ENCODE measurements around the gene POP4. TPM values are rescaled to one million over a fixed set of nuclear protein-coding genes. Genes with fewer than 3 reads are reported as not detected.

The POP4 gene
- polyA plus RNA-seq, 3 donors = 73.3 to 75.3 (median 73.9) TPM

- DNase-seq (ENCODE audit: low read depth in 3 of 3, low spot score in 2 of 3) = no peak
Observed at GRCh38 chr19:29660835-29661234, 54.8 kb downstream of the POP4 start.

GRCh38 chr19:29662278-29662603, 56.2 kb downstream of the POP4 start:
- no peak for DNase-seq (ENCODE audit: low read depth in 3 of 3, low spot score in 2 of 3)

GRCh38 chr19:29662604-29663404, 56.7 kb downstream of the POP4 start:
- DNase-seq (ENCODE audit: low read depth in 3 of 3, low spot score in 2 of 3) = no peak

DNA sequence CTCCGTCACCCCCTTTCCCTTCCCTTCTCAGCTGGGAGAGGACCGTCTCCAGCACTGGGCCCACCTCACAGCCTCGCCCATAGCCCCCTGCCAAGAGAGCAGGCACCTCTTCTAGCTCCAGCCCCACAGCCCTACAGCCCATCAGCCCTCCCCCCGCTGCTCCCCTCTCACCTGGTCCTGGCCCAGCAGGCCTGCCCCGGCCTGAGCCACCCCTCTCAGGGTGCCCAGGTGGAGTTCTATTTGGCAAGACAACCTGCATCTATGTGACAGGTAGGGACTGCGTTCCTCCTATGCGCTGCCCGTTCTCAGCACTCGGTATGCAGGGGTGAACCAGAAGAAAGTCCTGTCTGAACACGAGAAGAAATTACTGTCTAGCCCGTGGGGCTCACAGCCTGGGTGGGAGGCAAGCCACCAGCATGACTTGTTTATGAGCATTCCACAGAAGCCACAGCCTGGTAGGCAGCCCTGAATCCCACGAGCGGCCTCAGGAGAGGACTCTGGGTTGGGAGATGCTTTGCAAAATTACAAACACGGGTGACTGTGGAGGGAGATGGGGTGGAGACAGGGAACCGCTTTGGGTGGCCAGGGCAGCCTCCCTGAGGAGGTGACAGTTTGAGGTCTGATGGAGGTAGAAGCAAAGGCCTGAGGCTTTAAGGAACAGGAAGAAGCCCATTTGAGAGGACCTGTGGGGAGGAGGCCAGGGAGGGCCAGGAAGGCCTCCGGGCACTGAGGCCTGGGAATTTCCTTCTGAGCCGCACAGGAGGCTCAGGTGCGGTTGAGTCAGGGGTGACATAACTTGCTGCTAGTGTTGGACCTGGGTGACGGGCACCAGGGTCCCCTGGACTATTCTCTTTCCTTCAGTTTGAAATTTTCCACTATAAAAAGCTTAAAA, 58.0 kb downstream of the POP4 start:
- DNase-seq (ENCODE audit: low read depth in 3 of 3, low spot score in 2 of 3) = no peak

DNA sequence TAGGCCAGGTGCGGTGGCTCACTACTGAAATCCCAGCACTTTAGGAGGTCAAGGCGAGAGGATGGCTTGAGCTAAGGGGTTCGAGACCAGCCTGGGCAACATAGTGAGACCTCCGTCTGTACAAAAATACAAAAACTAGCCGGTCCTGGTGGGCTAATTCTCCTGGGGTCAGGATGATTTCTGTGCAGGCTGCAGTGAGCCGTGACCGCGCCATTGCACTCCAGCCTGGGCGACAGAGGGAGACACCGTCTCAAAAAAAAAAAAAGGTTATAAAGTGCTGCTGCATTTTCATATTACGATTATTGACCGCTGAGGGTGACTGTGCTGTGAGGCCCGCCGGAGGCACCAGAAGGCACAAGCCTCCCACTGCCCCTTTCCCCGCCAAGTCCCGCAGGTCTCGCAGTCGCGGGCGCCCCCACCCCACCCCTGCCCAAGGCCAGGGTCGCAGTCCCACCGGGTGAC, 58.7 kb downstream of the POP4 start:
- DNase-seq (ENCODE audit: low read depth in 3 of 3, low spot score in 2 of 3) = no peak

GRCh38 chr19:29665215-29665825, 59.2 kb downstream of the POP4 start, which contains the start of gene PLEKHF1:
PLEKHF1 (plus strand) TSS chr19:29665461; CDS start chr19:29673840, 8,379 bp downstream.
- peak in 2 of 3 donors; percentile 62 to 71 for DNase-seq (ENCODE audit: low read depth in 3 of 3, low spot score in 2 of 3)

DNA sequence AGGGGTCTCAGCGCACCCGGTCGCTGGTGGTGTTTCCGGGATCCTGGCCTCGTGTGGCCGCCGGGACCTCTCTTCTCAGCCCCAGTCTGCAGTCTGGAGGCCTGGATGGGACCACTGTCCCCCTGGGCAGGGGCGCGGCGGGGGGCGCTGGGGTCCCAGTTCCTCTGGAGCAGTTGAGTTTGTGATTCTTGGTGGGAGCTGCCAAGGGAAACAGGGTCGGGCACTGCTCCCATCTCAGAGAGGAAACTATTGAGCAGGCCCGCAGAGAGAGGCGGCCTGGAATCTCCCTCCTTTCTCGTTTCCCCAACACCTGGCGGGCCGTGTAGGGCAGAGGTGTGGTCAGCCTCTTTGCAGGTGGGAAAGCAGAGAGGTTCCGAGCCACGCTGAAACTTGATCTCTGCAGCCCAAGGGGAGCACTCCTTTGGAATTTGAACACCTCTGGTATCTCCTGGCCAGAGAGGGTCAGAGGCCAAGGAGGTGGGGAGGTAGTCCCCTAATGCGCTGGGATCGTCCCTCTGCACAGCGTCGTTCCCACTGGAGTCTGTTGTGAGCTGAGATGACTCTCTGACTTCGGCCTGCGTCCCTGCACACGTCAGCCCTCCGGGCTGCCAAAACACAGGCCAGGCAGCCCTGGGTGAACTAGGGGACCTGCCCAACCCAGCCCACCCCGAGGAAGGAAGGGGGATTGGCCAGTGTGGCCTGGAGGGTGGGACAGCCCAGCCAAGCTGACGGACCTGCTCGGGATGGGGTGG, 59.9 kb downstream of the POP4 start:
- DNase-seq (ENCODE audit: low read depth in 3 of 3, low spot score in 2 of 3) = no peak

Other genes with a start within 250 kb of the POP4 start
- gene VSTM2B, start 80.3 kb upstream of the POP4 start, polyA plus RNA-seq (ENCODE audit: insufficient read length in 3 of 3) = under 1 TPM; 0.17 to 0.69 (median 0.29) TPM
- gene PLEKHF1, start 59.2 kb downstream of the POP4 start, polyA plus RNA-seq (ENCODE audit: insufficient read length in 3 of 3) = 1 to 10 TPM; 1.2 to 1.7 (median 1.5) TPM
- 10 to 100 TPM; 20.3 to 21.0 (median 20.7) TPM for gene C19orf12, start 109.0 kb downstream of the POP4 start, polyA plus RNA-seq (ENCODE audit: insufficient read length in 3 of 3)
- gene CCNE1, start 205.7 kb downstream of the POP4 start, polyA plus RNA-seq (ENCODE audit: insufficient read length in 3 of 3) = 10 to 100 TPM in 1 of 3 donors, 1 to 10 TPM in 2; 8.5 to 10.8 (median 8.5) TPM